Vagina (tissue), 2 donors: ENCODE results near the gene GPC5.

Experiments
- POLR2A ChIP-seq, 2 donors: fragments of 450-650 bp; IDR thresholded peaks; one replicate each; pipeline ENCODE4 v1.6.1; 2017; ENCODE audit warnings: antibody characterized with exemption in 2 of 2, mild to moderate bottlenecking in 2 of 2, moderate library complexity in 2 of 2
- POLR2AphosphoS5 ChIP-seq, 2 donors: sonication (generic); formaldehyde crosslinking; IDR thresholded peaks; one replicate each; pipeline ENCODE4 v1.9.0; 2017; ENCODE audit warnings: antibody characterized with exemption in 2 of 2, mild to moderate bottlenecking in 2 of 2, low read depth in 1 of 2; ENCODE audit not compliant: insufficient read depth in 1 of 2
- TF ChIP-seq, protein P1 (sequence below), 3 experiments: fragments of 450-650 bp in 2 of 3; fragments of 200-600 bp in 1 of 3; sonication (generic) in 1 of 3; IDR thresholded peaks; one replicate each; pipeline ENCODE4 v1.5.1; 2017 to 2019; ENCODE audit warnings: antibody characterized with exemption in 3 of 3, mild to moderate bottlenecking in 2 of 3, moderate library complexity in 2 of 3

GRCh38 chr13:91513790-91514189 is 115.4 kb downstream of the GPC5 start:
- TF ChIP-seq, protein P1, sequence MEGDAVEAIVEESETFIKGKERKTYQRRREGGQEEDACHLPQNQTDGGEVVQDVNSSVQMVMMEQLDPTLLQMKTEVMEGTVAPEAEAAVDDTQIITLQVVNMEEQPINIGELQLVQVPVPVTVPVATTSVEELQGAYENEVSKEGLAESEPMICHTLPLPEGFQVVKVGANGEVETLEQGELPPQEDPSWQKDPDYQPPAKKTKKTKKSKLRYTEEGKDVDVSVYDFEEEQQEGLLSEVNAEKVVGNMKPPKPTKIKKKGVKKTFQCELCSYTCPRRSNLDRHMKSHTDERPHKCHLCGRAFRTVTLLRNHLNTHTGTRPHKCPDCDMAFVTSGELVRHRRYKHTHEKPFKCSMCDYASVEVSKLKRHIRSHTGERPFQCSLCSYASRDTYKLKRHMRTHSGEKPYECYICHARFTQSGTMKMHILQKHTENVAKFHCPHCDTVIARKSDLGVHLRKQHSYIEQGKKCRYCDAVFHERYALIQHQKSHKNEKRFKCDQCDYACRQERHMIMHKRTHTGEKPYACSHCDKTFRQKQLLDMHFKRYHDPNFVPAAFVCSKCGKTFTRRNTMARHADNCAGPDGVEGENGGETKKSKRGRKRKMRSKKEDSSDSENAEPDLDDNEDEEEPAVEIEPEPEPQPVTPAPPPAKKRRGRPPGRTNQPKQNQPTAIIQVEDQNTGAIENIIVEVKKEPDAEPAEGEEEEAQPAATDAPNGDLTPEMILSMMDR (IDR thresholded peaks at IDR 0.05): no peak
- TF ChIP-seq POLR2A (IDR thresholded peaks at IDR 0.05): no peak
- TF ChIP-seq POLR2AphosphoS5 (IDR thresholded peaks at IDR 0.05; ENCODE audit: insufficient read depth in 1 of 2, low read depth in 1 of 2): no peak
